Measurements from ENCODE around the gene CNNM4. TPM values are rescaled to one million over a fixed set of nuclear protein-coding genes. Genes with fewer than 3 reads are reported as not detected.
A peak's percentile ranks its signal among the peaks of the same experiment; 100 is the strongest.

The CNNM4 gene
- total RNA-seq, 2 experiments from 2014 or later = 5.1 to 5.8 TPM

DNA sequence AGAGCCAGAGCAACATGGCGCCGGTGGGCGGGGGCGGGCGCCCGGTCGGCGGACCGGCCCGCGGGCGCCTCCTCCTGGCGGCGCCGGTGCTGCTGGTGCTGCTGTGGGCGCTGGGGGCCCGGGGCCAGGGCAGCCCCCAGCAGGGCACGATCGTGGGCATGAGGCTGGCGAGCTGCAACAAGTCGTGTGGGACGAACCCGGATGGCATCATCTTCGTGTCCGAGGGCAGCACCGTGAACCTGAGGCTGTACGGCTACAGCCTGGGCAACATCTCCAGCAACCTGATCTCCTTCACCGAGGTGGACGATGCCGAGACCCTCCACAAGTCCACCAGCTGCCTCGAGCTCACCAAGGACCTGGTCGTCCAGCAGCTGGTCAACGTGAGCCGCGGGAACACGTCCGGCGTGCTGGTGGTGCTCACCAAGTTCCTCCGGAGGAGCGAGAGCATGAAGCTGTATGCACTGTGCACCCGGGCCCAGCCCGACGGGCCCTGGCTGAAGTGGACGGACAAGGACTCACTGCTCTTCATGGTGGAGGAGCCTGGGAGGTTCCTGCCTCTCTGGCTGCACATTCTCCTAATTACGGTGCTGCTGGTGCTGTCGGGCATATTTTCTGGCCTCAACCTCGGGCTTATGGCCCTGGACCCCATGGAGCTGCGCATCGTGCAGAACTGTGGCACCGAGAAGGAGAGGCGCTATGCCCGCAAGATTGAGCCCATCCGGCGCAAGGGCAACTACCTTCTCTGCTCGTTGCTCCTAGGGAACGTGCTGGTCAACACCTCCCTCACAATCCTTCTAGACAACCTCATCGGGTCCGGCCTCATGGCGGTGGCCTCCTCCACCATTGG is 507 bp downstream of the CNNM4 start:
- ChIA-PET POLR2A (interaction anchor here (0.9 to 2.2 kb wide), 7 partner anchors 13 to 124 kb away, joined by 3 to 11 read pairs (median 4); partner anchors contain the start of genes ANKRD39 and LMAN2L), CTCF (interaction anchor here (0.7 to 6.6 kb wide), 27 partner anchors 8 to 769 kb away, joined by 3 to 62 read pairs (median 4); partner anchors contain the start of genes ANKRD39, CNNM3, FER1L5 and KANSL3)
- no peak for DNase-seq
- TF ChIP-seq CTCF (IDR thresholded peaks at IDR 0.05) = peak; percentile 56
- H3K4me1 Mint-ChIP-seq (ENCODE audit: low read depth) = peaks cover 44% of the 10 kb centered on the region
- ATAC-seq = peak; percentile 73
- H3K27ac Mint-ChIP-seq = peak overlapping the region; percentile 83
- H3K36me3 Mint-ChIP-seq (ENCODE audit: low read depth) = no peaks in the 10 kb centered on the region
- H3K27me3 Mint-ChIP-seq = no peaks in the 10 kb centered on the region
- intact Hi-C loops (cut with micrococcal nuclease) = loop anchor here (10.0 kb wide), 1 partner anchor 126 kb away; the partner anchor contains the start of gene KANSL3
- H3K9me3 Mint-ChIP-seq = no peaks in the 10 kb centered on the region
- peak overlapping the region; percentile 70 for H3K4me3 Mint-ChIP-seq

GRCh38 chr2:96762529-96763311 is 2.0 kb downstream of the CNNM4 start:
- Mint-ChIP-seq H3K9me3 (no peaks in the 10 kb centered on the region), H3K4me3 (peak overlapping the region; percentile 70), H3K27me3 (no peaks in the 10 kb centered on the region), H3K4me1 (ENCODE audit: low read depth) (peaks cover 56% of the 10 kb centered on the region), H3K27ac (no peak overlapping the region), H3K36me3 (ENCODE audit: low read depth) (no peaks in the 10 kb centered on the region)
- intact Hi-C loops (cut with micrococcal nuclease) = loop anchor here (10.0 kb wide), 1 partner anchor 128 kb away; the partner anchor contains the start of gene KANSL3
- ChIA-PET CTCF (interaction anchor here (0.6 to 6.6 kb wide), 31 partner anchors 8 to 442 kb away, joined by 3 to 62 read pairs (median 5); partner anchors contain the start of genes ANKRD36, ANKRD39, CNNM3 and LMAN2L), POLR2A (interaction anchor here (1.1 to 2.5 kb wide), 3 partner anchors 11 to 125 kb away, joined by 3 to 13 read pairs (median 4); partner anchors contain the start of gene LMAN2L)
- ATAC-seq = no peak
- TF ChIP-seq CTCF (IDR thresholded peaks at IDR 0.05) = no peak
- DNase-seq = peak; percentile 19

DNA sequence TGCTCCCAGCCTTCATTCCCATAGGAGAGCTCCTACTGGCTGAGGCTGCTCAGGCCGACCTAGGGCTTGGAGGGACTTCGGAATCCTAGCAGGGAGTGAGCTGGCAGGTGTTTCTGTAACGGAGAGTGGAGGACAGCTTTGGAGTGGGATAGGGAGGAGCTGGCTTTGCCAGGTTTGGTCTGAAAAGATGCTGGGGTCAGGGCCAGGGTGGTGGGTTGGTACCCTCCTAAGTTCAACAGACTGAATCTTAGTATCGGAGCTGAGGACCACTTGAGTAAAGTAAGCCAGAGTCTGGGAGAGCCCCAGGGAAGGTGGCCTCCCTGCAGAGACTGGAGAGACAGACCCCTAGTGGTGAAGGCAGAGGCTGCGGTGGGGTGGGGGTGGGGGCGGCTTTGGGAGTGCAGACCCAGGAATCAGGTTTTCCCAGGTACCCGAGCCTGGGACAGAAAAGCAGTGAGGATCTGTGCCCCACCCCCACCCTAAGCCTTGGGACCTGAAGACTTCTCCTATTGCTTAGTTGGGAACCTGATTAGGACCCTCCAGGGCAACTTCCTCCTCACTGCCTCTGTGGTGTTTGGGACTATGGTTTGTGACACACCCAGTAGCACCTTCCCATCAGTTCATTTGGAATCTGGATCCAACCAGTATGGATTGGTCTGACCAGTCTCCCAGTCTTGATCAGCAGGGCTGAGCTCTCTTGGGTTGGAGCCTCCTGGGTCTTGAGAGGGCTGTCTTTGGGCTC is 3.0 kb downstream of the CNNM4 start:
- DNase-seq (peak; percentile 29), ATAC-seq (no peak)
- H3K9me3 Mint-ChIP-seq = no peaks in the 10 kb centered on the region
- H3K4me1 Mint-ChIP-seq (ENCODE audit: low read depth) = peaks cover 56% of the 10 kb centered on the region
- CTCF ChIA-PET = interaction anchor here (0.7 to 6.6 kb wide), 30 partner anchors 7 to 442 kb away, joined by 3 to 62 read pairs (median 5); partner anchors contain the start of genes ANKRD36, ANKRD39, CNNM3 and LMAN2L
- H3K36me3 Mint-ChIP-seq (ENCODE audit: low read depth) = no peaks in the 10 kb centered on the region
- POLR2A ChIA-PET = interaction anchor here (1.1 to 2.5 kb wide), 2 partner anchors 10 to 126 kb away, joined by 3 to 13 read pairs; no protein-coding TSS in a partner anchor
- H3K27ac Mint-ChIP-seq = no peak overlapping the region
- TF ChIP-seq CTCF (IDR thresholded peaks at IDR 0.05) = peak; percentile 50
- intact Hi-C loops (cut with micrococcal nuclease) = loop anchor here (10.0 kb wide), 1 partner anchor 129 kb away; the partner anchor contains the start of gene KANSL3
- H3K27me3 Mint-ChIP-seq = no peaks in the 10 kb centered on the region
- H3K4me3 Mint-ChIP-seq = peak overlapping the region; percentile 70

DNA sequence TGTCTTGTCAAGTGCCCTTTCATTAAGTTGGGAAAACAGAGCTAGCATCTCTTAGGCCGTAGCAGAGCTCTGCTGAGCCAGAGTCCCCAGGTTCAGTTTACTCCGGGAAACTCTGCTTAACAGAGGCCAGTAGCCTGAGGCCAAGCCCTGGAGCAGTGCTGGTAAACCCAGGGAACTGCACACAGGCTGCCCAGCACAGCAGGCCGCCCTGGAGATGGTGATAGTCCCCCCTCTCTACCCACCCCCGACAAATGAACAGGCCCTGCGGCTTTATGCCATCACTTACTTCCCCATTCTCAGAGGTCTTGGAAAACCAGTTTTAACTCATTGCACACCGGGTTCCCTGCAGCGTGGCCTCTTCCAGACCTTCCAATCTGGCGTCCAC is 3.5 kb downstream of the CNNM4 start:
- ChIA-PET POLR2A (interaction anchor here (2.5 kb wide), 1 partner anchor 10 kb away, joined by 13 read pairs; no protein-coding TSS in a partner anchor), CTCF (interaction anchor here (1.2 to 6.6 kb wide), 11 partner anchors 10 to 357 kb away, joined by 3 to 62 read pairs (median 9); partner anchors contain the start of genes ANKRD36 and LMAN2L)

More for the DNA sequence above, 3.5 kb downstream of the CNNM4 start:
- no peak for DNase-seq
- no peaks in the 10 kb centered on the region for H3K9me3 Mint-ChIP-seq
- no peaks in the 10 kb centered on the region for H3K27me3 Mint-ChIP-seq
- peak overlapping the region; percentile 70 for H3K4me3 Mint-ChIP-seq
- no peak overlapping the region for H3K27ac Mint-ChIP-seq
- no peak for ATAC-seq
- TF ChIP-seq CTCF (IDR thresholded peaks at IDR 0.05) = no peak
- peaks cover 51% of the 10 kb centered on the region for H3K4me1 Mint-ChIP-seq (ENCODE audit: low read depth)
- intact Hi-C loops (cut with micrococcal nuclease) = loop anchor here (10.0 kb wide), 1 partner anchor 129 kb away; the partner anchor contains the start of gene KANSL3
- no peaks in the 10 kb centered on the region for H3K36me3 Mint-ChIP-seq (ENCODE audit: low read depth)

All from activated CD8-positive, alpha-beta T cell treated with anti-CD3 and anti-CD28 coated beads for 36 hours (primary cell).